ENCODE measurements around the gene TNFRSF8. TPM values are rescaled to one million over a fixed set of nuclear protein-coding genes. Genes with fewer than 3 reads are reported as not detected.
A peak's percentile ranks its signal among the peaks of the same experiment; 100 is the strongest.

Gene TNFRSF8
- total and polyA plus RNA-seq, 2 of the 4 experiments (the other 2 are of a cell fraction), result under 0.01 to 0.31 TPM

- no peaks in the 10 kb centered on the region for H3K27me3 ChIP-seq (ENCODE audit: control insufficient read depth, insufficient read depth, low read length)
- H2BK20ac ChIP-seq (ENCODE audit: low read depth, low read length), result peak overlapping the region; percentile 45; the same call in 1 of the 2 replicates
- peak overlapping the region; percentile 16 for H4K5ac ChIP-seq (ENCODE audit: low read depth, low read length)
- H3K14ac ChIP-seq (replicated peaks; ENCODE audit: low read depth, low read length), result no peak overlapping the region
- POLR2A ChIA-PET (ENCODE audit: unreplicated experiment), result no interaction called here
- no peak for TF ChIP-seq SMC3 (IDR thresholded peaks at IDR 0.05; ENCODE audit: low read depth, low read length)
- TF ChIP-seq, protein P1, sequence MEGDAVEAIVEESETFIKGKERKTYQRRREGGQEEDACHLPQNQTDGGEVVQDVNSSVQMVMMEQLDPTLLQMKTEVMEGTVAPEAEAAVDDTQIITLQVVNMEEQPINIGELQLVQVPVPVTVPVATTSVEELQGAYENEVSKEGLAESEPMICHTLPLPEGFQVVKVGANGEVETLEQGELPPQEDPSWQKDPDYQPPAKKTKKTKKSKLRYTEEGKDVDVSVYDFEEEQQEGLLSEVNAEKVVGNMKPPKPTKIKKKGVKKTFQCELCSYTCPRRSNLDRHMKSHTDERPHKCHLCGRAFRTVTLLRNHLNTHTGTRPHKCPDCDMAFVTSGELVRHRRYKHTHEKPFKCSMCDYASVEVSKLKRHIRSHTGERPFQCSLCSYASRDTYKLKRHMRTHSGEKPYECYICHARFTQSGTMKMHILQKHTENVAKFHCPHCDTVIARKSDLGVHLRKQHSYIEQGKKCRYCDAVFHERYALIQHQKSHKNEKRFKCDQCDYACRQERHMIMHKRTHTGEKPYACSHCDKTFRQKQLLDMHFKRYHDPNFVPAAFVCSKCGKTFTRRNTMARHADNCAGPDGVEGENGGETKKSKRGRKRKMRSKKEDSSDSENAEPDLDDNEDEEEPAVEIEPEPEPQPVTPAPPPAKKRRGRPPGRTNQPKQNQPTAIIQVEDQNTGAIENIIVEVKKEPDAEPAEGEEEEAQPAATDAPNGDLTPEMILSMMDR (conservative IDR thresholded peaks at IDR 0.05; ENCODE audit: low read depth, low read length), result no peak
- no peak for TF ChIP-seq RFX5 (IDR thresholded peaks at IDR 0.05; ENCODE audit: low read depth, low read length)
- no peak for TF ChIP-seq FOS (IDR thresholded peaks at IDR 0.05; ENCODE audit: low read depth, low read length)
- no peak for TF ChIP-seq RCOR1 (IDR thresholded peaks at IDR 0.05; ENCODE audit: insufficient replicate concordance, low read length)
- TF ChIP-seq POLR2A (IDR thresholded peaks at IDR 0.05; ENCODE audit: low read depth, low read length), result no peak
- no peak for TF ChIP-seq MXI1 (IDR thresholded peaks at IDR 0.05; ENCODE audit: borderline replicate concordance, low read depth, low read length)
- TF ChIP-seq, protein P2, sequence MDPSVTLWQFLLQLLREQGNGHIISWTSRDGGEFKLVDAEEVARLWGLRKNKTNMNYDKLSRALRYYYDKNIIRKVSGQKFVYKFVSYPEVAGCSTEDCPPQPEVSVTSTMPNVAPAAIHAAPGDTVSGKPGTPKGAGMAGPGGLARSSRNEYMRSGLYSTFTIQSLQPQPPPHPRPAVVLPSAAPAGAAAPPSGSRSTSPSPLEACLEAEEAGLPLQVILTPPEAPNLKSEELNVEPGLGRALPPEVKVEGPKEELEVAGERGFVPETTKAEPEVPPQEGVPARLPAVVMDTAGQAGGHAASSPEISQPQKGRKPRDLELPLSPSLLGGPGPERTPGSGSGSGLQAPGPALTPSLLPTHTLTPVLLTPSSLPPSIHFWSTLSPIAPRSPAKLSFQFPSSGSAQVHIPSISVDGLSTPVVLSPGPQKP (IDR thresholded peaks at IDR 0.05; ENCODE audit: borderline replicate concordance, low read depth, low read length), result no peak
- no peak for TF ChIP-seq NFE2L2 (IDR thresholded peaks at IDR 0.05; ENCODE audit: low read depth, low read length)
- no peak overlapping the region for H3K23ac ChIP-seq (ENCODE audit: low read depth, low read length)
- peaks cover 13% of the 10 kb centered on the region for H3K9me1 ChIP-seq (ENCODE audit: insufficient read depth, low read length)
- H3K9me3 ChIP-seq (ENCODE audit: control insufficient read depth, insufficient read depth, low read length), result peaks cover 4% of the 10 kb centered on the region; the same call in 1 of the 2 replicates
- H3K79me1 ChIP-seq (ENCODE audit: low read depth in 1 of 2, low read length in 2 of 2), result no peaks in the 10 kb centered on the region
- peak overlapping the region; percentile 47 to 52; a peak in 3 of 4 replicates for H4K8ac ChIP-seq (ENCODE audit: low read depth in 2 of 2, low read length in 2 of 2)
- DNase-seq (no peak), ATAC-seq (ENCODE audit: low read depth) (no peak)
- peak overlapping the region; percentile 15; the same call in 1 of the 2 replicates for H3K4ac ChIP-seq (ENCODE audit: low read depth, low read length)
- no TSS peak for BruUV-seq (replicated peaks)
- H3K36me3 ChIP-seq (ENCODE audit: control insufficient read depth, insufficient read depth, low read length), result no peaks in the 10 kb centered on the region
- peak overlapping the region; percentile 65; the same call in 2 of the 3 replicates for H2BK15ac ChIP-seq (ENCODE audit: low read depth, low read length)
- CTCF ChIA-PET, result no interaction called here
- H3K4me2 ChIP-seq (ENCODE audit: low read depth, low read length), result no peak overlapping the region
- peak overlapping the region; percentile 36; the same call in 1 of the 2 replicates for H2BK120ac ChIP-seq (ENCODE audit: low read depth, low read length)
- H3K4me3 ChIP-seq (ENCODE audit: insufficient read depth, low read depth, low read length), result no peak overlapping the region
- peak overlapping the region; percentile 9 for H2AFZ ChIP-seq (replicated peaks; ENCODE audit: low read length, poor library complexity)
- dilution Hi-C loops (cut with HindIII; ENCODE audit: low sequenced_read_pairs, unreplicated experiment), result no loop called here
- in situ Hi-C loops (cut with MboI; ENCODE audit: low sequenced_read_pairs), result no loop called here
- no peak overlapping the region for H3K27ac ChIP-seq (ENCODE audit: insufficient read depth, low read length)
- H3K56ac ChIP-seq (ENCODE audit: extremely low read depth, insufficient read depth, low read length), result no peak overlapping the region
- intact Hi-C loops (cut with micrococcal nuclease), result no loop called here
- H3K4me1 ChIP-seq (ENCODE audit: control insufficient read depth, insufficient read depth, low read length), result peaks cover 27% of the 10 kb centered on the region
- H3K18ac ChIP-seq (ENCODE audit: low read depth, low read length), result peak overlapping the region; percentile 15; the same call in 1 of the 2 replicates
- no peaks in the 10 kb centered on the region for H4K20me1 ChIP-seq (ENCODE audit: insufficient read depth, low read length)
- H2BK5ac ChIP-seq (ENCODE audit: low read depth, low read length, poor library complexity, severe bottlenecking), result no peak overlapping the region
- H4K91ac ChIP-seq (ENCODE audit: insufficient read depth, low read depth, low read length), result no peak overlapping the region; the same call in 1 of the 2 replicates
- H2AK5ac ChIP-seq (ENCODE audit: low read depth, low read length), result no peak overlapping the region
- H2AK9ac ChIP-seq (replicated peaks; ENCODE audit: low read depth, low read length, poor library complexity), result no peak overlapping the region
- 0 out of 2 replicates have a peak overlapping the region, but pooled peaks have one; percentile 7 for H3K9ac ChIP-seq (ENCODE audit: low read depth, low read length)
- 90% methylated on average over 2 of the region's 8 CpGs; no CpG with 5 or more reads in 1 of the 2 experiments for WGBS, 2 experiments (ENCODE audit: extremely low coverage in 2 of 2, insufficient read length in 1 of 2)
Observed at GRCh38 chr1:12147201-12147701, 84.1 kb downstream of the TNFRSF8 start.

Data from IMR-90 (cell line).